HG03457 (cell line): Measurements from ENCODE around the gene RGP1.

Experiments used
- ATAC-seq: cut with Tn5 transposase; IDR thresholded peaks from one replicate; pipeline ENCODE4 v1.9.1; 2021; ENCODE audit warnings: moderate number of reproducible peaks; ENCODE audit not compliant: unreplicated experiment

The RGP1 gene

GRCh38 chr9:35771075-35771433, 22.0 kb downstream of the RGP1 start:
- no peak for ATAC-seq

DNA sequence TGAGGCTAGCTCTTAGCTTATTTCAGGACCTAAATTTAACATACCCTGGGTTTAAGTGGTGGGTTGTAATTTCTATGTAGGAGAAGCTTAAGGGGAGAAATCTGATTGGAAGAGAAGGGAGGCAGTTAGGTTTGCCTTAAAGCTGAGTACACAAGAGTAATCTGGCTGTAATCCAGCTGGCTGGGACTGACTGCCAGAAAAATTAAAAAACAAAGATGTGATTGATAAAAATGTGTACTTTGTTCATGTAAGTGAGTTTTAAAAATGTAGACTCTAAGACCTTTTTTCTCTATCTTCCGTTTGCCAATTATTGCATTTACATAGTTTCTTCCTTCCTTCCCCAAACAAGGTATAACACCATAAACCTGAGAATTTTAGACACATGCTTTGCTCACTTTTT, 22.4 kb downstream of the RGP1 start:
- no peak for ATAC-seq

DNA sequence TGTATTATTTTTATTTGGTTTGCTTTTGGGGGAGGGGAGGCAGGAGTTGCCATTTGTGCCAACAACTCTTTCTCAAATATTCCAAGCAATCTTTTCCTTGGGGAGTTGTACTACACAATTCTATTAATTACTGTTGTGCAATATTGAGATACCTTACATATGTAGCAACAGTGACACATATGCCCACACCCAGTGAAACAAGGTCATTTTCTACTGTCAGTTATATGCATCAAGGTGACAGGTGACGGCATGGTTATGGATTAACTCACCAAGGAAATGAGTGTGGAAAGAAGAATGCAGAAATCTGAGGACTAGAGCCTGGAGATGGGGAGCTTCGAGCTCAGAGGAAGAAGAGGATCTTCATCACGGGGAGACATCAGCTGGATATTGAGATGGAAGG, 22.9 kb downstream of the RGP1 start:
- no peak for ATAC-seq

DNA sequence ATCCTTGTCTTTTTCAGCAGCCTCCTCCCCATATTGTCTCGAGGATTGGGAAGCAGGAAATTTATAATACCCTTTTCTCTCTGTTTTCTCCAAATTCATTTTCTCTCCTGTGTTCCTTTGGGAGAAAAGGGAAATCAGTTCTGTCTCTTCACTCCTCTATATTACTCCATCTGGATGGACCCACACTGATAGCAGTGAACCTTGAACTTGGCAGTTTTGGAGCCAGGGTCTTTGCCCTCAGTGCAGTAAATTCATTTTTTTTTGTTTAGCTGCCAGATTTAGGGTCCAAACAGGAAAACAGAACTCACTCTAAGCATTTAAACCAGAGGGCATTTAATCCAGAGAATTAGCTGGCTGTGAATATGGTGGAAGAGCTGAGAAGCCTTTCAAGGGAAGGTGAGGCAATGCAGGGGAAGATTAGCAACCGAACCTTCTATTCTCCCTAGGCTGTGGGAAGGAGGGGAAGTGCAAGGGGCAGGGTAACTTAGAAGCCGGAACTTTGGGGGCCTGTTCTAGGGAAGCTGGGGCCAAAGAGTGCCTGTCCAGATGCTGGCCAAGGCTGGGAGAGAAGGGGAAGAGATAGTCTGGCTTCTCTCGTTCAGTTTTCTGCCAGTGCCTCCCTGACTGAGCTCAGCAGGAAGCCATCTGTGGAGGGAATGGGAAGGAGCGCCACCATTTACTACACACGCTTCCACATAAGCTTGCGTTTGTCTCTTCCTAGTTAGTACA, 26.0 kb downstream of the RGP1 start:
- no peak for ATAC-seq

DNA sequence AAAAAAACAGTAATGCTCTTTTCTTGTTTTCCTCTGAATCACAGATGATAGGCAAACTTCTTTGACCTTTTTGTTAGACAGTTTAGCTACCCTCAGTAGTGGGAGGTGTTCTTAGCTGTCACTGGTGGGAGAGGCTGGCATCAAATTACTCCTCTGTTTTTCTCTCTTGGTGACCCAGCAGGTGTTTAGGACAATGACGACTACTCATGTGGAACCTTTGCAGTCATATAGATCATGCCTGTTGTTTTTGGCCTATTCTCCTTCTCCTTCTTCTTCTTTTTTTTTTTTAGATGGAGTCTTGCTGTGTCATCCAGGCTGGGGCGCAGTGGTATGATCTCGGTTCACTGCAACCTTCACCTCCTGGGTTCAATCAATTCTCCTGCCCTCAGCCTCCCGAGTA, 26.9 kb downstream of the RGP1 start:
- no peak for ATAC-seq

GRCh38 chr9:35778496-35778895, 29.4 kb downstream of the RGP1 start:
- no peak for ATAC-seq

DNA sequence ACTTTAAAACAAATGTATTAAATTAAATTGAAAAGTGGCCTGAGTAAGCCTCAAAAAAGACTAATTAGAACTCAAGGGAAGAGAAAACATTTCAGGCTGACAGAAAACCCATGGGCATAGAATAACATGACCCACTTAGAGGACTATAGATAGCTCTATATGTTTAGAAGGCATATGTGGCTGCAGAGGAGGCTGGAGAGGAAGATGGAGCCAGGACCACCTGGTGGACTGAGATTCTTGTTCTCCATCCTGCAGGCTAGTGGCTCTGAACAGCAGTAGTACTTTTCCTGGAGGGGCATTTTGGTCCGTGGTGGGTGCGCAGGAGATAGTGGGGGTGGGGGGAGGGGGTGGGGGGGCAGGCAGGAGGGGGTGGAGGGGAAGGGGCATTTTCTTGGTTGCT, 32.0 kb downstream of the RGP1 start:
- ATAC-seq = no peak

DNA sequence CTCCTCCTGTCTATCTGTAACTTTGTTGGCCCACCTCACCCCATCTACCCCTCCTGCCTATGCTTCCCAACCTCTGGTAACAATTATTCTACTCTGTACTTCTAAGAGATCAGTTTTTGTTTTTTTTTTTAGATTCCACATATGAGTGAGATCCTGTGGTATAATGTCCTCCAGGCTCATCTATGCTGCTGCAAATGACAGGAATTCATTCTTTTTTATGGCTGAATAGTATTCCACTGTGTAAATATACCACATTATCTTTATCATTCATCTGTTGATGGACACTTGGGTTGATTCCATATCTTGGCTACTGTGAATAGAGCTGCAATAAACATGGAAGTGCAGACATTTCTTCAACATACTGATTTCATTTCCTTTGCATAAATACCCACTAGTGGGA, 34.3 kb downstream of the RGP1 start:
- ATAC-seq = no peak

GRCh38 chr9:35789541-35789940, 40.5 kb downstream of the RGP1 start:
- ATAC-seq = no peak

DNA sequence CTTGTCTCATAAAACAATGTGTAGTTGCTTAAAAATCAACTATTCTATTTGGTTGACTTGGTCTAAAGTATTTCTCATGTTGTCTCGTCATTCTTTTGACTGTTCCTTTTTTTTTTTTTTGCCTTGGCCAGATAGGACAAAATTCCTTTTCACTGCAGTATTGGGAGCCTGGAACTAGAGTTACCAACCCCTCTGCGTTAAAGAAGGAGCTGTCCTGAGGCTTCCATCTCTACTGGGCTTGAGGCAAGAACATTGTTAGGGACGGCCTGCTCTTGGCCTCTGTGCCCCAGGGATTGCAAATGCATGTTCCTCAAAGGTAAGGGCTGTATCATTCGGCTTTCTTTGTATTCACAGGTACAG, 40.9 kb downstream of the RGP1 start:
- ATAC-seq = no peak

DNA sequence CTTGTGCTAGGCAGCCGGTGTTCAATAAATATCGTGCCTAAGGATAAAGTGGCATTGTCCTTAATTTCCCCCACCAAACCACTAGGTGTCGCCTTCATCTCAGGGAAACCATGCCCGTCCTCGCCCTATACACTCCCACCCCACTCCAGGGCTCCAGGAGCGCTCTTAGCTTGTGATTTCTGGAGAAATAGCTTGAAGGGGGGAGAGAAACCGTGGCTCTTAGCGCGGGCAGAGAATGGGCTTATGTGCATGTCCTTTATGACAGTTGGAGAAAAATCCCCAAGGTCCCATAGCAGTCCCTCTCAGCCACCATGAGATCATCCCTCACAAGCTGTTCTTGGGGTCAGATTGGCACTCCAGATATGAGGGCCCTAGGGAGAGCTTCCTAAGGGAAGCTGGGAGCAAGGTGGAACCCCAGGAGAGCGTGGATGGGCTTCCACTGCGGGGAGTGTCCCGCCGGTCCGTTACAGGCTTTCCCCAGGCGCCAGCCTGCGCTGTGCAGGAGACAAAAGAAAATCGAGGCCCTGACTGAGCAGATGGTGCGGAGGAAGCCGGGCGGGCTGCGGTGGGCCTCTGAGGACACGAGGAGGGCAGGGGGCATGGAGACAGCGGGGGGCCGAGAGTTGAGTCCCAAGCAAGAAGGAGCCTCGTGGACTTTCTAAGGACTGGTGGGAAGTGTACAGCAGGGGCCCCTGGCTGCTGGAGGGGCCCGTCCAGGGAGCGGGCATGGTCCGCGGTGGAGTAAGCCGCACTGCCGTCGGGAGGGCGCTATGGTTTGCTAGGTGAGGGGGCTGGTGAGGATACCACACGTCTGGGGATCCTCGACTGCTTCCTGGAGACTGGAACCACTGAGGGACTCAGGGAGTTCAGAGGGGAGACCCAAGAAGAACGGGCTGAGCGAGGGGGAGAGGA, 41.6 kb downstream of the RGP1 start:
- no peak for ATAC-seq

GRCh38 chr9:35791297-35791921, 42.3 kb downstream of the RGP1 start, which contains the start of gene NPR2:
Gene NPR2, plus strand, starts transcription at chr9:35791591. Its CDS starts 818 bp downstream, at chr9:35792409.
- no peak for ATAC-seq

DNA sequence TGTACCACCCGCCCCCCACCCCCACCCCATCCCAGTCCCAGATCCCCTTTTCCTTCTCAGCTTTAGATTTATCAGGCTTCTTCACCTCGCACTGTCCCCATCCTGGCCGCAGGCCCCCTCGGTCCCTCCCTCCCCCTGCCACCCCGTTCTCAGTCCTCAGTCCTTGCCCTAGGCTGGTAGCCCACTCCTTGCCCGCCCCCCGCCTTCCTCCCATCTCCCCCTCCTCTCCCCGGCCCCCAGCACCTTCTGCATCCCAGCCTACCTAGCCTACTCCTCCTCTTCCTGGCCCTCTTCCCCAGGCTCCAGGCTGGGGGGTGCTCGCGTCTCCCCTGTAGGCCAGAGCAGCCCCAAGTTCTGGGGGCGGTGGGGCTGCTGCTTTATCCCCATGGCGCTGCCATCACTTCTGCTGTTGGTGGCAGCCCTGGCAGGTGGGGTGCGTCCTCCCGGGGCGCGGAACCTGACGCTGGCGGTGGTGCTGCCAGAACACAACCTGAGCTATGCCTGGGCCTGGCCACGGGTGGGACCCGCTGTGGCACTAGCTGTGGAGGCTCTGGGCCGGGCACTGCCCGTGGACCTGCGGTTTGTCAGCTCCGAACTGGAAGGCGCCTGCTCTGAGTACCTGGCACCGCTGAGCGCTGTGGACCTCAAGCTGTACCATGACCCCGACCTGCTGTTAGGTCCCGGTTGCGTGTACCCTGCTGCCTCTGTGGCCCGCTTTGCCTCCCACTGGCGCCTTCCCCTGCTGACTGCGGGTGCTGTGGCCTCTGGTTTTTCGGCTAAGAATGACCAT, 43.1 kb downstream of the RGP1 start:
- no peak for ATAC-seq

DNA sequence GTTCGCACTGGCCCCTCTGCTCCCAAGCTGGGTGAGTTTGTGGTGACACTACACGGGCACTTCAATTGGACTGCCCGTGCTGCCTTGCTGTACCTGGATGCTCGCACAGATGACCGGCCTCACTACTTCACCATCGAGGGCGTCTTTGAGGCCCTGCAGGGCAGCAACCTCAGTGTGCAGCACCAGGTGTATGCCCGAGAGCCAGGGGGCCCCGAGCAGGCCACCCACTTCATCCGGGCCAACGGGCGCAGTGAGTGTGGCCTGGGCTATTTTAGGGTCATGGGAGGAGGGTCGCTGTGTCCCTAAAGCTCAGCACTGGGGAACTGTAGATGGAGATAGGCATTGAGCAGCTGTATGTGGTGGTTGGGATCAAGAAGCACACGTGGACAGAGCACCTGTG, 43.7 kb downstream of the RGP1 start:
- ATAC-seq = no peak

GRCh38 chr9:35793461-35793860, 44.4 kb downstream of the RGP1 start:
- no peak for ATAC-seq

GRCh38 chr9:35795695-35796094, 46.6 kb downstream of the RGP1 start:
- no peak for ATAC-seq

- ATAC-seq = no peak
These were observed 48.4 kb downstream of the RGP1 start for GRCh38 chr9:35797311-35798109.

GRCh38 chr9:35798658-35799374, 49.7 kb downstream of the RGP1 start:
- ATAC-seq = no peak

DNA sequence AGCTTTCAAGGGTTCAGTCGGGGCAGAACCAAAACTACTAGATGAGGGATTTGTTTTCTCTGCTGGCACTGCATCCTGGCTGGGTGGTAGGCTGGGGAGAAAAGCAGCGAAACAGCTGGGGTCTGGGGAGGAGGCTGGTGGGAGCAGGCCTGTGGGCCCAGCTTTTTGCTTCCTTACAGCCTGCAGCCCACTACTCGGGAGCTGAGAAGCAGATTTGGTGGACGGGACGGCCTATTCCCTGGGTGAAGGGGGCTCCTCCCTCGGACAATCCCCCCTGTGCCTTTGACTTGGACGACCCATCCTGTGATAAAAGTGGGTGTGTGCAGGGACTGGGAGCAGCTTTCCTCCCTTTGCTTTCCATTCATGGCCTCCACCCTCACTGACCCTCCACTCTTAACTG, 51.4 kb downstream of the RGP1 start:
- ATAC-seq = no peak
